ENCODE results near the gene PLAA.

The PLAA gene

DNA sequence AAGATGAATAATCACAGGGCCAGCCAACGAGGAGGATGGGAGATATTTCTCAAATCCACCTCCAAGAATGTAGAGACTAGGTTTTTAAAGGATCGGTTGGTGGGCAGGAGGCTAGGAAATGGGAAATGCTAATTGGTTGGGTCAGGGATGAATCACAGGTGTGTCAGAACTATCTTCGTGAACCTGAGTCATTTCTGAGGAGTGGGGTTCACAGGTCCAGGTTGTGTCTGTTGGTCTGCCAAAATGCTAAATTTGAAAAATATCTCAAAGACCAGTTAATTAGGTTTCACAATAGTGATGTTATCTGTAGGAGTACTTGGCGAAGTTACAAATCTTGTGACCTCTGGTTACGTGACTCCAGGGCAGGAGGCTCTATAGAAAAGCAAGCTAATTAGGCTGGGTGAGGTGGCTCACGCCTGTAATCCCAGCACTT, 2.6 kb upstream of the PLAA start:
- H3K9me3 Mint-ChIP-seq: no peaks in the 10 kb centered on the region
- H3K27me3 Mint-ChIP-seq: peaks cover 6% of the 10 kb centered on the region
- no peak overlapping the region for H3K27ac Mint-ChIP-seq
- H3K4me3 Mint-ChIP-seq: no peak overlapping the region
- H3K4me1 Mint-ChIP-seq (ENCODE audit: low read depth): peaks cover 42% of the 10 kb centered on the region
- DNase-seq: no peak
- peaks cover 30% of the 10 kb centered on the region for H3K36me3 Mint-ChIP-seq (ENCODE audit: low read depth)

DNA sequence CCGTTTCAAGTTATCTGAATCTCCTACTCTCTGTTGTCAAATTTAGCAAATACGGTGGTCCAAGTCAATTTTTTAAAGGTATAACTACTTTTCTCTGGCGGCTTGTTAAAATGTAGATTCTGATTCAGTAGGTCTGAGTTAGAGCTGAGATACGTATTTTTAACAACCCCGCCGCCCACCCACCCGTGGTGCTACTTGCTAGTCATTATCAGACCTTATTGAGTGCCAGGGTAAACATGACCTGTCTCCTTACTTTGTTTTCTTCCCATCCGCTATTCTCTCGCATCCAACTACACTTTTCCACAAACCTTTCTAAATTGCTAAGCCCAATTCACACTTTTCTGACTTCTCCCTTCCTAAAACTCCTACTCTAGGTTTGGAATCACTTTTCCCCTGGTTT, 694 bp upstream of the PLAA start:
- Mint-ChIP-seq H3K4me1 (ENCODE audit: low read depth) (peaks cover 51% of the 10 kb centered on the region), H3K27me3 (peaks cover 6% of the 10 kb centered on the region), H3K4me3 (peak overlapping the region; percentile 98), H3K36me3 (ENCODE audit: low read depth) (peaks cover 48% of the 10 kb centered on the region), H3K27ac (peak overlapping the region; percentile 100), H3K9me3 (no peaks in the 10 kb centered on the region)
- DNase-seq: peak; percentile 47

DNA sequence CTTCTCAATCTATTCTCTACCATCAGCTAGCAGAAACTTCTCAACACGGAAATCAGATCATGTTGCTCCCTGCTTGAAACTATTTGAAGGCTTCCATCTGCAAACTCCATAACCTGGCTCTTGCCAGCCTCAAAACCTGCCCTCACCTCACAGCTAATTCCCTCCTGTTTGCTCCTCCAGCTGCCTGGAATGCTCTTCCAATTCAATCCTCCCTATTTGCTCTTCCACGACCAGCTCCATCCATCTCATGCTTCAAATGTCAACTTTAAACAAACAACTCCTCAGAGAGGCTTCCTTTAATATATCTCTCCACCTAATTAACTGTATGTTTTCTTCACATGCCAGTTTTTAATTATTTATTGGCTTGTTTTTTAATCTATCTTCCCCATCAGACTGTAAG, 1.5 kb downstream of the PLAA start:
- no peaks in the 10 kb centered on the region for H3K9me3 Mint-ChIP-seq
- peak overlapping the region; percentile 100 for H3K27ac Mint-ChIP-seq
- peaks cover 65% of the 10 kb centered on the region for H3K36me3 Mint-ChIP-seq (ENCODE audit: low read depth)
- H3K4me3 Mint-ChIP-seq: peak overlapping the region; percentile 98
- peaks cover 69% of the 10 kb centered on the region for H3K4me1 Mint-ChIP-seq (ENCODE audit: low read depth)
- peaks cover 6% of the 10 kb centered on the region for H3K27me3 Mint-ChIP-seq
- DNase-seq: no peak

DNA sequence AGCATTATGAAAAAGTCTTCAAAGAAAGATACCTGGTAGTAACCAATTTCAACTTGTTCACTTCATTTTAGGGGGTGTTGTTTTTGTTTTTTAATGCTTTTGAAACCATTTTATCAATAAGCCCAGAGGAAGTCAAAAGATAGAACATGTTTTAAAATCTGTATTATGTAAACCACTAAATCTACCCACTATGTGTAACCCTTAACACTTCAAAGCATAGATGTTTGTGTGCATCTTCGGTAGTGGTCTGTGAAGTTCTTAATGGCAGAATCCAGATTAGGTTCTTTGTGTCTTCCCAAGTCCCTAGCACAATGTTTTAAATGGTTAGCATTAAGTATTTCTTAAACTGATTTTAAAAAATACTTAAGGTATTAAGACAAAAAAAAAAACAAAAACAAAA, 6.3 kb downstream of the PLAA start:
- H3K9me3 Mint-ChIP-seq: peaks cover 6% of the 10 kb centered on the region
- no peaks in the 10 kb centered on the region for H3K27me3 Mint-ChIP-seq
- H3K36me3 Mint-ChIP-seq (ENCODE audit: low read depth): peaks cover 81% of the 10 kb centered on the region
- H3K4me3 Mint-ChIP-seq: no peak overlapping the region
- H3K4me1 Mint-ChIP-seq (ENCODE audit: low read depth): peaks cover 81% of the 10 kb centered on the region
- peak overlapping the region; percentile 53 for H3K27ac Mint-ChIP-seq
- DNase-seq: no peak

DNA sequence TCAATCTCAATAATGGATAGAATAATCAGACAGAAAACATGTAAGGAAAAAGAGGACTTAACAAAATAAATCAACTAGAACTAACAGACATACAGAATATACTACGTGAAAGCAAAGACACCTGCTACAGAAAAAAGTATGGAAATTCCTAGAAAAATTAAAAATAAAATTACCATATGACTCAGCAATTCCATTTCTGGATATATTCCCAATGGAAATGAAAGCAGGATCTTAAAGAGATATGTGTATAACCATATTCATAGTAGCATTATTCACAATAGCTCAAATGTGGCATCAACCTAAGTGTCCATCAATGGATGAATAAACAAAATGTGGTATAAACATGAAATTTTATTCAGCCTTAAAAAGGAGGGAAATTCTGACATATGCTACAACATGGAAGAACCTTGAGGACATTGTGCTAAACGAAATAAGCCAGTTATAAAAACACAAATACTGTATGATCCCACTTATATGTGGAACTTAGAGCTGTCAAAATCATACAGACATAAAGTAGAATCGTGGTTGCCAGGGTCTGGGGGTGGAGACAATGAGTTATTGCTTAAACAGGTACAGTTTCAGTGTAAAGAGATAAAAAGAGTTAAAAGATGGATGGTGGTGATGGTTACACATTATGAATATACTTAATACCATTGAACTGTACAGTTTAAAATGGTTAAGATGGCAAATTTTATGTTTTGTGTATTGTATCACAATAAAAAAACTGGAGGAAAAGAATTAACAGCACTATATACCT, 6.9 kb downstream of the PLAA start:
- Mint-ChIP-seq H3K36me3 (ENCODE audit: low read depth) (peaks cover 75% of the 10 kb centered on the region), H3K4me3 (no peak overlapping the region), H3K27ac (peak overlapping the region; percentile 53), H3K27me3 (no peaks in the 10 kb centered on the region), H3K4me1 (ENCODE audit: low read depth) (peaks cover 78% of the 10 kb centered on the region), H3K9me3 (peaks cover 6% of the 10 kb centered on the region)
- DNase-seq: no peak

DNA sequence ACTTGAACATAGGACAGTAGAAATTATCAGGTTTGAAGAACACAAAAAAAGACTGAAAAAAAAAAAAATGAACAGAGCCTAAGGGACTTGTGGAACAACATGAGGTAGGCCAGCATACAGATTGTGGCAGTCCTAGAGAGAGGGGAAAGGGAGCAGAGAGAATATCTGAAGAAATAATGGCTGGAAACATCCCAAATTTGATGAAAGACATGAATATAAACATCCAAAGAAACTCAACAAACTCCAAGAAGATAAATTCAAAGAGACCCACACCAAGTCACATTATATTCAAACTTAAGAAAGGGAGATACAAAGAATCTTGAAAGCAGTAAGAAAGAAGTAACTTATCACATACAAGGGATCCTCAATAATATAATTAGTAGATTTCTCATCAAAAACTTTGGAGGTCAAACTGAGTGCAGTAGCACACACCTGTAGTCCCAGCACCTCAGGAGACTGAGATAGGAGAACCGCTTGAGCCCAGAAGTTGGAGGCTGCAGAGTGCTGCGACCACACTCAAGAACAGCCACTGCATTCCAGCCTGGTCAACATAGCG, 9.1 kb downstream of the PLAA start:
- Mint-ChIP-seq H3K4me3 (no peak overlapping the region), H3K27me3 (no peaks in the 10 kb centered on the region), H3K4me1 (ENCODE audit: low read depth) (peaks cover 57% of the 10 kb centered on the region), H3K27ac (no peak overlapping the region), H3K9me3 (peaks cover 6% of the 10 kb centered on the region), H3K36me3 (ENCODE audit: low read depth) (peaks cover 69% of the 10 kb centered on the region)
- DNase-seq: no peak

DNA sequence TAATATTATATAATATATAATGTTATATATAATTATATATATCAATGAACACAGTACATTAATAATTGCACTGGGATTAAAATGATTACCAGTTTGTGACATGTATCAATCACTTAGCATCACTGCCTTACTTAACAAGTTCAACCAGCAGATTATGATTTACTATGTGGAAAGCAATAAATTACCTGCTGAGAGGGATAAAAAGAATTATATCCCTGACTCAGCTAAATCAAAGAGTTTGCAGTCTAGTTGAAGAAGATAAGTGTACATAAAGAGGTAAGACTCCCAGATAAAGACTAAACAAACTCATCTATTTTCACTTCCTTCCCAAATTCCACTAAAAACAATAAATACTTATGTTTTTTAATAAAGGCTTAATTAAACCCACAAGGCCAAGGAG, 11.2 kb downstream of the PLAA start:
- peaks cover 6% of the 10 kb centered on the region for H3K9me3 Mint-ChIP-seq
- H3K4me3 Mint-ChIP-seq: no peak overlapping the region
- no peaks in the 10 kb centered on the region for H3K27me3 Mint-ChIP-seq
- H3K27ac Mint-ChIP-seq: no peak overlapping the region
- peaks cover 41% of the 10 kb centered on the region for H3K4me1 Mint-ChIP-seq (ENCODE audit: low read depth)
- peaks cover 73% of the 10 kb centered on the region for H3K36me3 Mint-ChIP-seq (ENCODE audit: low read depth)
- no peak for DNase-seq

DNA sequence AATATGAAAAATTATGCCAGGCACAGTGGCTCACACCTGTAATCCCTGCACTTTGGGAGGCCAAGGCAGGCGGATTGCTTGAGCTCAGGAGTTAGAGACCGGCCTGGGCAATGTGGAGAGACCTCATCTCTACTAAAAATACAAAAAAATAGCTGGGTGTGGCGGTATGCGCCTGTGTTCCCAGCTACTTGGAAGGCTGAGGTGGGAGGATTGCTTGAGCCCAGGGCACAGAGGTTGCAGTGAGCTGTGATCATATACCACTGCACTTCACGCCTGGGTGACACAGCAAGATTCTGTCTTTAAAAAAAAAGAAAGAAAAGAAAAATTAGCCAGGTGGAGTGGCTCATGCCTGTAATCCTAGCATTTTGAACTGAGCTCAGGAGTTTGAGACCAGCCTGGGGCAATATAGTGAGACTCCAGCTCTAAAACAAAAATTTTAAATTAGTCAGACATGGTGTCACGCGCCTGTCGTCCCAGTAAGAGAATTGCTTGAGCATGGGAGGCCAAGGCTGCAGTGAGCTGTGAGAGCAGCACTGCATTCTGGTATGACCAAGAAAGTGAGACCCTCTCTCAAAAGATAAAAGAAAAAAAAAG, 18.0 kb downstream of the PLAA start:
- peaks cover 82% of the 10 kb centered on the region for H3K36me3 Mint-ChIP-seq (ENCODE audit: low read depth)
- H3K4me3 Mint-ChIP-seq: no peak overlapping the region
- H3K27me3 Mint-ChIP-seq: no peaks in the 10 kb centered on the region
- no peak overlapping the region for H3K27ac Mint-ChIP-seq
- peaks cover 3% of the 10 kb centered on the region for H3K4me1 Mint-ChIP-seq (ENCODE audit: low read depth)
- no peak for DNase-seq
- no peaks in the 10 kb centered on the region for H3K9me3 Mint-ChIP-seq

DNA sequence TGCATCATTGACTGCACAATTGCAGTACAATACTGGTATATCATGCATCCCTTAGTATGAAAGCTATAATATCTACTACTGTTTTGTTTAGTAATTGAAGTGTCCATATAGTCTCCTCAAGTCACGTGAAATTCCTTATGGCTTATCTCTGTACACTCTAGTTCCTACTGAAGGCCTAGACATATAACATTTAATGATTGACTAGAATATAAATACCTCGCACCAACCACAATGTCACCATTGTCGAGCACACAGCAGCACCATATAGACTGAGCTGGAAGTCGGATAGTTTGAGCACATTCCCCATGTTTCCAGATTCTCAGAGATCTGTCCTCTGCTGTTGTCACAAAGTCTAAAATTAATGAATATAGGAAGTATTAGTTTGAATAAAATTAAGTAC, 21.4 kb downstream of the PLAA start:
- Mint-ChIP-seq H3K36me3 (ENCODE audit: low read depth) (peaks cover 89% of the 10 kb centered on the region), H3K9me3 (no peaks in the 10 kb centered on the region), H3K27ac (no peak overlapping the region), H3K4me1 (ENCODE audit: low read depth) (peaks cover 2% of the 10 kb centered on the region), H3K4me3 (no peak overlapping the region), H3K27me3 (no peaks in the 10 kb centered on the region)
- no peak for DNase-seq

DNA sequence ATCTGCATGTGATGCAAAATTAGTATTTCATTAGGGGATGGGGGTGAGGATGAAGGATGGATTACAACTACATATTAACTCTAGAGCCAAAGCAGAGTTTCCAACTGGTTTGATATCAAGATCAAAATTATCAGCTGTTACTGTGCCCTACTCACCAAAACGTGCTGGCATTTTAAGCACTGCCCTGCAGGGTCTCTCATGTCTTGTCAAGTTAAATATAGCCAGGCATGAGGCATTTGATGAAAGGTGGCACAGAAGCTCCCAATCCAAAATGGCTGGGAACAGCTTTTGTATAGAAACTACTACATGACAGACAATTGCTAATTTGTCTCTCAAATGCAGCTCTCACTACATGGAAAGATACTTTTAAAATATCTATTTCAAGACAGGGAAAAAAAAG, 27.3 kb downstream of the PLAA start:
- DNase-seq: no peak
- Mint-ChIP-seq H3K27ac (no peak overlapping the region), H3K27me3 (no peaks in the 10 kb centered on the region), H3K36me3 (ENCODE audit: low read depth) (peaks cover 94% of the 10 kb centered on the region), H3K4me1 (ENCODE audit: low read depth) (no peaks in the 10 kb centered on the region), H3K4me3 (no peak overlapping the region), H3K9me3 (no peaks in the 10 kb centered on the region)

DNA sequence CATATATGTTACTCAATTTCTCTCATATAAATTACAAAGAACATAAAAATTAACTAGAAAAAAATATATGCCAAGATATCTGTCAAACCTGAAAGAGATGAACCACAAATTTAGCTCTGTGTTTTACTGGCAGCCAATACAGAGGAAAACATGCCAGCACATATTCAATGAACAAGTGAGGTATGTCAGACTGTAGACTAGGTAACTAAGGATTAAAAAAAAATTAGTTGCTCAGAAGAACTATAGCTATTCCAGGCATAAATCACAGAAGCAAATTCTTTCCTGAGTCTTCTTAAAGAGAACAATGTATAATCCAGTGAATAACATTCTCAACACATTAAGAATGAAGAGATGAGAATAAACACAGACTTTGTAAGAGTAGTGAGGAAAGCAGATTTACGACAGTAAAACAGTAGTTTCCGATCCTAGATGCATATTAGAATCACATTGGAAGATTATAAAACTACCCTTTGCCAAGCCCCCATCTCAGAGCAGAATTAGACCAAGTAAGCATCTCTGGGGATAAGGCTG, 33.8 kb downstream of the PLAA start:
- peaks cover 85% of the 10 kb centered on the region for H3K36me3 Mint-ChIP-seq (ENCODE audit: low read depth)
- no peak overlapping the region for H3K27ac Mint-ChIP-seq
- H3K4me1 Mint-ChIP-seq (ENCODE audit: low read depth): no peaks in the 10 kb centered on the region
- no peaks in the 10 kb centered on the region for H3K9me3 Mint-ChIP-seq
- H3K4me3 Mint-ChIP-seq: no peak overlapping the region
- H3K27me3 Mint-ChIP-seq: no peaks in the 10 kb centered on the region
- no peak for DNase-seq

DNA sequence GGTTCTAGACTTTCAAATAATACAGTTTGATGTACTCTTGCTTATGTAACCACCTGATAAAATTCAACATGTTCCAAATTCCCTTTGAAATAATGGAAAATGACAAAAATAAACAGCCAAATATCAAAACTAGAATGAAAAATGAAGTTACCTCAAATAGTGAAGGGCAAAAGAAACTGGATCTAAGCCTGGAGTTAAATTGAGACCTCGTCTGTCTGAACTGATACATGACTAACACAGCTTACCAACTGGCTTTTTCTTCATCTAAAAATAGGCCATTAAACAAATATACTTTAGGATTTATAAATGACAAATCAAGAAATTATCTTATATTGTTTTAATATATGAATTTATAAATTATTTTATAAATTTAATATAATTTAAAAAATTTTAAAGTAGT, 42.4 kb downstream of the PLAA start:
- Mint-ChIP-seq H3K4me3 (no peak overlapping the region), H3K4me1 (ENCODE audit: low read depth) (no peaks in the 10 kb centered on the region), H3K27ac (no peak overlapping the region), H3K27me3 (no peaks in the 10 kb centered on the region), H3K36me3 (ENCODE audit: low read depth) (peaks cover 77% of the 10 kb centered on the region), H3K9me3 (no peaks in the 10 kb centered on the region)
- DNase-seq: no peak

DNA sequence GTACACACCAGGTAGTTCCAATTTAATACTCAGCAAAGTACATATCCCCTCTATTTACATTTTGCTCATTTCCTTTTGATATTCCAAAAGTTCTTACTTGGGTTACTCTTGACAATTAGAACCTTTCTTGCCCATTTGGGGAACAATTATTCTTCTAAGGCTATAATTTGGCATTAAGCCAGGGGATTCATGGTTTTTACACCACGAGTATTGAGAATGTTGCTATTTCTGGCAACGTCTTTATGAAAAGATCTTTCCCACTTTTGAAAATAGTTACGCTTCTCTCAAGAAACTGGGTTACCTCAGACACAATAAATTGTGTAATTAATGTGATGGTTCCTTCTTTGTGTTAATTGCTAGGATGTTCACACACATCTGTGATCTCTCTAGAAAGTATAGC, 43.0 kb downstream of the PLAA start:
- Mint-ChIP-seq H3K27me3 (no peaks in the 10 kb centered on the region), H3K27ac (no peak overlapping the region)

DNA sequence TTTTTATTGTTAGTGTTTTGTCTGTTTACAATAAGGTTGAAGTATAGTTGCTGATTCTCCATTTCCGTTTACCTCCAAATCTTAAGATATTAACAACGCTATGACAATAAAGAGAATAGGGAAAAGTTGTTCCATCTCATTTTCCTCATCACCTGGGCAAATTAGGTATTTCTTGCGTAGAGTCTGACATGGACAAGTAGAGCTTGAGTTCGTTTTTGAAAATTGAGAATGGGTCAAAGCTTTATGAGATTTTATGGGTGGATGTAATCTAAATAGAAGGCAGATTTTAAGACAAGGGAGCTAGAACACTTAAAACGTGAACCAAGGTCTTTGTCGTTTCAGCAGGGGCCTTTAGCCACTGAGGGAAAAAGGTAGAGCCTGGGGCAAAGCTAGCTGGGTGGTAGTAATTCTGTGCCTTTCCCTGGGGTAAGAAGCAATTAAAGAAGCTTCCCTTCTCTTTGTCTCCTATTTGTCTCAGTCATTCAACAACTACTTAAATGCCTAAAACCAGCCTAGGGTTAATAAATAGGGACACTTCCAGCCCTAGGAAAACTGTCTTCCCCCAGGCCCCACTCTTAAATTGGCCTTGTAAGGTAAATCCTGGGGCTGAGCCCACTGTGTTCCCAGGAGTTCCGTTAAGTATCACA, 53.9 kb downstream of the PLAA start:
- Mint-ChIP-seq H3K36me3 (ENCODE audit: low read depth) (peaks cover 25% of the 10 kb centered on the region), H3K27me3 (no peaks in the 10 kb centered on the region), H3K4me3 (peak overlapping the region; percentile 98), H3K9me3 (peaks cover 2% of the 10 kb centered on the region), H3K4me1 (ENCODE audit: low read depth) (peaks cover 34% of the 10 kb centered on the region), H3K27ac (peak overlapping the region; percentile 100)
- no peak for DNase-seq

More for the DNA sequence above, 43.0 kb downstream of the PLAA start:
- Mint-ChIP-seq H3K4me3 (no peak overlapping the region), H3K9me3 (no peaks in the 10 kb centered on the region), H3K36me3 (ENCODE audit: low read depth) (peaks cover 71% of the 10 kb centered on the region), H3K4me1 (ENCODE audit: low read depth) (no peaks in the 10 kb centered on the region)
- no peak for DNase-seq
